GM12864 (cell line): ENCODE data around the gene MRGPRE.

Source experiments
- DNase-seq: peaks from one replicate; pipeline ENCODE4 v3.0.0-alpha.2; 2011; ENCODE audit warnings: low read depth
- H3K4me3 ChIP-seq: 2 replicates; pipeline ENCODE4 v1.5.1; 2011; ENCODE audit warnings: mild to moderate bottlenecking, low read depth, low read length, control low read depth
- TF ChIP-seq, protein P1 (sequence below): IDR thresholded peaks from 2 replicates; pipeline ENCODE4 v1.5.1; 2011; ENCODE audit warnings: low read depth, mild to moderate bottlenecking, moderate library complexity, low read length, control low read depth, inconsistent platforms; ENCODE audit errors: missing control alignments

MRGPRE gene

DNA sequence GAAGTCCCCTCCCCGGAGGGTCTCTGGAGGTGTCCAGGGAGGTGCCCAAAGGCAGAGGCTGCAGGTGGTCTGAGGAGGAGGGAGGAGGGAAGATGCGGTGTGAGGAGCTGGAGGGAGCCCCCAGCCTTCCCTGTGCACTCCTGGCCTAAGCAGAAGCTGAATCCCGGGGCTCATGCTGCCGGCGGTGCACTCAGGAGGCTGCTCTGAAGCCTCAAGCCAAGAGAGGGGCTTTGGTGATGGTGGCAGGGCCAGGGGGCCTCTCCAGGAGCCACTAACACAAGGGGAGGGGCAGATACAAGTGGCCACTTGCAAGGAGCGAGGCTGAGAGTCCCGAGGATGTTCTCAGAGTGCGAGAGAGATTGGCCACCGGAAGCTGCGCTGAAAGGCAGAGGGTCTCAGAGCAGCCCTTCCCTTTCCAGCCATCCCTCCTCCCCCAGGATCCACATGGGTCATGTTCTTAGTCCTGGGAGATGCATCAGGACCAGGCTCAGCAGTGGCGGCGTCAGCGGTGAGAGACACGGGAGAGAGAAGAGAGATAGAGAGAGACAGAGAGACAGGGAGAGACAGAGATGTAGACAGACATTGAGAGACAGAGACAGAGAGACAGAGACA lies 12.8 kb downstream of the MRGPRE start:
- H3K4me3 ChIP-seq, result no peak overlapping the region
- DNase-seq, result no peak
- TF ChIP-seq, protein P1, sequence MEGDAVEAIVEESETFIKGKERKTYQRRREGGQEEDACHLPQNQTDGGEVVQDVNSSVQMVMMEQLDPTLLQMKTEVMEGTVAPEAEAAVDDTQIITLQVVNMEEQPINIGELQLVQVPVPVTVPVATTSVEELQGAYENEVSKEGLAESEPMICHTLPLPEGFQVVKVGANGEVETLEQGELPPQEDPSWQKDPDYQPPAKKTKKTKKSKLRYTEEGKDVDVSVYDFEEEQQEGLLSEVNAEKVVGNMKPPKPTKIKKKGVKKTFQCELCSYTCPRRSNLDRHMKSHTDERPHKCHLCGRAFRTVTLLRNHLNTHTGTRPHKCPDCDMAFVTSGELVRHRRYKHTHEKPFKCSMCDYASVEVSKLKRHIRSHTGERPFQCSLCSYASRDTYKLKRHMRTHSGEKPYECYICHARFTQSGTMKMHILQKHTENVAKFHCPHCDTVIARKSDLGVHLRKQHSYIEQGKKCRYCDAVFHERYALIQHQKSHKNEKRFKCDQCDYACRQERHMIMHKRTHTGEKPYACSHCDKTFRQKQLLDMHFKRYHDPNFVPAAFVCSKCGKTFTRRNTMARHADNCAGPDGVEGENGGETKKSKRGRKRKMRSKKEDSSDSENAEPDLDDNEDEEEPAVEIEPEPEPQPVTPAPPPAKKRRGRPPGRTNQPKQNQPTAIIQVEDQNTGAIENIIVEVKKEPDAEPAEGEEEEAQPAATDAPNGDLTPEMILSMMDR, result no peak

DNA sequence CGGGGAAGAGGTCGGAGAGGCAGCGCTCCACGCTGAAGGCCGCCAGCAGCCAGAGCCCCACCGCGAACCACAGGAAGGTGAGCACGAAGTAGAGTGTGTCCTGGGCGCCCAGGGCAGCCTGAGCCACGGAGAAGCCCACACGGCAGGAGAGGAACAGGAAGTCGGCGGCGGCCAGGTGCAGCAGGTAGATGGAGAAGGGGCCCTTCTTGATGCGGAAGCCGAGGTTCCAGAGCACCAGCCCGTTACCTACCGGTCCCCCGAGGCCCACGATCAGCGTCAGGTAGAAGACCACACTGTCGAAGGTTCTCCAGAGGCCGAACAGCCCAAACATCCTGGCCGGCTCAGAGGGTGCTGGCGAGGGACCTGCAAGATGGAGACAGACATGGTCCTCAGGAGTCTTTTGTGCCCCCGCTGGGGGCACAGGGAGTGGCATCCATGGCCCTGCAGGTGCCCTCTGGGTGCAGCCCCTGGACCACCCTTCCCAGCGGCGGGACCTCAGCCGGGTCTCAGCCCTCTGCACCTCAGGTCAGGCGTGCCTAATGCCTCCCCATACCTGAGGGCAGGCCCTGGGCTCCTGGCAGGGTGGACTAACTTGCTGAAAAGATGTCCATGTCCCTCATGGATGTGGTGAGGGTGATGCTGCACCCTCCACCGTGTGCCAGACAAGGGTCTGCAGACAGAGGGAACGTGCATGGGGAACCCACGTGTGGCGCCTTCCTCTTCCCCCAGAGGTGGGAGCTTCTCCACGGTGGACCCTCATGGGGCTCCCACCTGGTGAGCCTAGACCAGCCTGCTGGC lies 13.5 kb downstream of the MRGPRE start, which contains the start of gene MRGPRG:
MRGPRG (minus strand) TSS at position 331 of the 798 bp plus-strand sequence; CDS start at position 331, 0 bp downstream.
- H3K4me3 ChIP-seq, result no peak within 1 kb of the TSS
- DNase-seq, result no peak
- TF ChIP-seq, protein P1, result no peak

DNA sequence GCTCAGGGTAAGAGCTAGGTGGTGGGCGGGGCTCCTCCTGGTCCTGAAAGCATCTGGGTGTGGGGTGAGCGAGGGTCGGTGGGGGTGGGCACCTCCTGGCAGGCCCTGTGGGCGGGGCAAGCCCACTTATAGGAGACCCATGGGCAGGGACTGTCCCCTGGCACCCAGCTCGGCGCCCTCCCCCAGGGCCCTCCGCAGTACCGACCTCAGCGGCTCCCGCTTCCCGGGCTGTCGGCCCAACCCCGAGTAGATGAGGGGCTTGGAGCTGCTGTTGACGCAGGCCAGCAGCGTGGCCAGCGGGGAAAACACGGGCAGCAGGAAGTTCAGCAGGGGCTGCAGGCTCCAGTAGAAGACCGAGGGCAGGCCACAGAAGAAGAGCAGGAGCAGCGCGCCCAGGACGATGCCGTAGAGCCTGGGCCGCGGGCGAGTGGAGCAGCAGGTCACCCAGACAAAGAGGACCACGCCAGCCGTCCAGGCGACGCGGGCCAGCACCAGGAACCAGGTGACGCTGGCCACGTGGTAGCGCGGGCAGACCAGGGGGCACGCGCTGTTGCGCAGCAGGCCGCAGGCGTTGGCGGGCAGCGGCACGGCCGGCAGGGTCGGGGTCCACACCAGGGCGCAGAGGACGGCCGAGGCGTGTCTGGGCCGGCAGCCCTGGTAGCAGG lies 14.3 kb downstream of the MRGPRE start:
- no peak for DNase-seq
- TF ChIP-seq, protein P1, result no peak
- H3K4me3 ChIP-seq, result no peak overlapping the region

DNA sequence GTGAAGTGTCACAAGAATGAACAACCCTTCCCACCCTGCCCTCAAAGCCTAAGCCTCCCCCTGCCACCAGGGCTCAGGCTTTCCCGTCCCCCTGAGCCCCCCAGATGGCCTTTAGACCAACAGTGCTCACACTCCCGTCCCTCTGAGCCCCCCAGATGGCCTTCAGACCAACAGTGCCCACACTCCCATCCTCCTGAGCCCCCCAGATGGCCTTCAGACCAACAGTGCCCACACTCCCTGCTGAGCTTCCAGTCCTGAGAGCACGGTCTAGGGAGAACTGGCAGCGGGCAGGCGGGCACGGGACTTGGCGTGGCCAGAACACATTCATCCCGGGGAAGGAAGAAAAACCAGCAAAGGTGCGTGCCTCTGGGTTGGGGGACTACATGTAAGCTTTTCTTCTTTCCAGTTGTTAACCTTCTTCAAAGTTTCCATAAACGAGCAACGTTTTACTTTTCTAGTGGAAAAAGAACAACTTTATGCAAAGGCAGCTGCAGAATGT lies 16.1 kb downstream of the MRGPRE start:
- H3K4me3 ChIP-seq, result no peak overlapping the region
- no peak for DNase-seq
- TF ChIP-seq, protein P1, result no peak

DNA sequence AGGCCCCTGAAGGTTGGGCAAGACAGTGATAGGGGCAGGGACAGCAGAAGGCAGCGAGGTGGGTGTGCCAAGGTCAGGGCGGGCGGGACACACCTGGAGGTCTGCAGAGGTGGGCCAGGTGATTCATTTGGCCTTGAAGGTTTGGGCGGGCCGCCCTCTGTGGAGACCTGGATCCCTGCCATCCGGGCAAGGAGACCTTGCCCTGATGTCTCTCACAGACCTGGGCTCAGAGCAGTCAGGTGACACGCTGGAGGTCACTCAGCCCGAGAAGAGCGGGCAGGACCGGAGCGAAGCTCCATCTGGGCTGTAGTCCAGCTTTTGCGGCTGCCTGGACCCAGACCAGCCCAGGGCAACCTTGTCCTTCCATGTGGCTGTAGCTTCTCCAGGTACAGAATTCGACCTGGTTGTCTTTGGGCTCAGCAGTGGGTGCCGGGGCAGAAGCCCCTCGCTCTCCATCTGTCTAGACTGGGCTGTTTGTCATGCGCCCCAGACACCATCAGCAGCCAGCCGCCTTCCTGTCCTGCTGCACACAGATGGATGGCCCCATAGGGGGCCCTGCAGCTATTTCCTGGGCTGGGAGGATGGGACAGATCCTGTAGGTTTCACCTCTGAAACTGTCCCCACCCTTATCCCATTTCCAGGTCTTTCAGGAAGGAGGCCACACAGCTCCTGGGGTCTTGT lies 16.7 kb downstream of the MRGPRE start:
- TF ChIP-seq, protein P1, result no peak
- no peak for DNase-seq
- H3K4me3 ChIP-seq, result no peak overlapping the region

DNA sequence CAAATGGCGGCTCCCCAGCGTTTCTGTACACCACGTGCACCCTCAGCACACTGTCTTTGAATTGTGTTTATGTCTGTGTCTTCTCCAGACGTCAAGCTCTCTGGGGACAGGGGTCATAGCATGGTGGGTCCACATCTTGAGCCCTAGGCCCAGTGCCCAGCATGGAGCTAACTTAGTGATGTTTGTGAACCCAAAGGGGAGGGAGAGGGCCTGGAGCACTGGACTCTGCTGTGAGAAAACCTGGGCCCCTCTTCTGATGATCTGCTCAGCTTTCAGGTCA lies 17.9 kb downstream of the MRGPRE start:
- TF ChIP-seq, protein P1, result no peak
- no peak overlapping the region for H3K4me3 ChIP-seq
- no peak for DNase-seq
